ENCODE data around the gene RSRC2.

DNA sequence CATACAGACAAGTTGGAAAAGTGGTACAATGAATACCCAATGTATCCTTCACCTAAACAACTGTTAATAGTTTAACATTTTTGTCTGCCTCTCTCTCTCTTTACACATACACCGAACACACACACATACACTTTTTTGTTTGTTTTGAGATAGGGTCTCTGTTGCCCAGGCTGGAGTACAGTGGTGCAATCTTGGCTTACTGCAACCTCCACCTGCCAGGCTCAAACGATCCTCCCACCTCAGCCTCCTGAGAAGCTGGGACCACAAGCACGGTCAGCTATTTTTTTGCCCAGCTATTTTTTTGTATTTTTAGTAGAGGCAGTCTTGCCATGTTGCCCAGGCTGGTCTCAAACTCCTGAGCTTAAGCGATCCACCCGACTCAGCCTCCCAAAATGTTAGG lies 42.8 kb downstream of the RSRC2 start:
- no peak for TF ChIP-seq POLR2AphosphoS5 (IDR thresholded peaks at IDR 0.05)
- TF ChIP-seq TAF1 (IDR thresholded peaks at IDR 0.05; ENCODE audit: low read depth): no peak
- TF ChIP-seq, protein P1, sequence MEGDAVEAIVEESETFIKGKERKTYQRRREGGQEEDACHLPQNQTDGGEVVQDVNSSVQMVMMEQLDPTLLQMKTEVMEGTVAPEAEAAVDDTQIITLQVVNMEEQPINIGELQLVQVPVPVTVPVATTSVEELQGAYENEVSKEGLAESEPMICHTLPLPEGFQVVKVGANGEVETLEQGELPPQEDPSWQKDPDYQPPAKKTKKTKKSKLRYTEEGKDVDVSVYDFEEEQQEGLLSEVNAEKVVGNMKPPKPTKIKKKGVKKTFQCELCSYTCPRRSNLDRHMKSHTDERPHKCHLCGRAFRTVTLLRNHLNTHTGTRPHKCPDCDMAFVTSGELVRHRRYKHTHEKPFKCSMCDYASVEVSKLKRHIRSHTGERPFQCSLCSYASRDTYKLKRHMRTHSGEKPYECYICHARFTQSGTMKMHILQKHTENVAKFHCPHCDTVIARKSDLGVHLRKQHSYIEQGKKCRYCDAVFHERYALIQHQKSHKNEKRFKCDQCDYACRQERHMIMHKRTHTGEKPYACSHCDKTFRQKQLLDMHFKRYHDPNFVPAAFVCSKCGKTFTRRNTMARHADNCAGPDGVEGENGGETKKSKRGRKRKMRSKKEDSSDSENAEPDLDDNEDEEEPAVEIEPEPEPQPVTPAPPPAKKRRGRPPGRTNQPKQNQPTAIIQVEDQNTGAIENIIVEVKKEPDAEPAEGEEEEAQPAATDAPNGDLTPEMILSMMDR (IDR thresholded peaks at IDR 0.05; ENCODE audit: poor library complexity, severe bottlenecking): no peak
- no peak for TF ChIP-seq EP300 (conservative IDR thresholded peaks at IDR 0.05; ENCODE audit: poor library complexity, severe bottlenecking)
